ENCODE results near the gene SEC62. TPM values are rescaled to one million over a fixed set of nuclear protein-coding genes. Genes with fewer than 3 reads are reported as not detected.
A peak's percentile ranks its signal among the peaks of the same experiment; 100 is the strongest.

The SEC62 gene
- total and polyA plus RNA-seq, 9 donors, result 53.7 to 96.2 (median 70.7) TPM

- H3K36me3 ChIP-seq (ENCODE audit: control insufficient read depth, insufficient read depth, low read length), result no peaks in the 10 kb centered on the region
- peak overlapping the region; percentile 97 for H3K27ac ChIP-seq (ENCODE audit: low read length)
- H3K4me3 ChIP-seq (ENCODE audit: low read length), result peak overlapping the region; percentile 85
- WGBS (ENCODE audit: insufficient coverage), result 35% methylated on average over 7 of the region's 21 CpGs
- peaks cover 4% of the 10 kb centered on the region for H3K4me1 ChIP-seq (ENCODE audit: control insufficient read depth, insufficient read depth, low read length)
- H3K9me3 ChIP-seq (replicated peaks; ENCODE audit: control insufficient read depth, low read depth, low read length), result no peaks in the 10 kb centered on the region
- DNase-seq, result no peak
- no peaks in the 10 kb centered on the region for H3K27me3 ChIP-seq (ENCODE audit: control insufficient read depth, insufficient read depth, low read length)
Observed at GRCh38 chr3:169965562-169966427, 812 bp upstream of the SEC62 start.

GRCh38 chr3:169966951-169967915 is 626 bp downstream of the SEC62 start:
- Histone ChIP-seq H3K27me3 (ENCODE audit: control insufficient read depth, insufficient read depth, low read length) (no peaks in the 10 kb centered on the region), H3K4me1 (ENCODE audit: control insufficient read depth, insufficient read depth, low read length) (peaks cover 4% of the 10 kb centered on the region), H3K27ac (ENCODE audit: low read length) (peak overlapping the region; percentile 97), H3K36me3 (ENCODE audit: control insufficient read depth, insufficient read depth, low read length) (no peaks in the 10 kb centered on the region), H3K4me3 (ENCODE audit: low read length) (peak overlapping the region; percentile 85), H3K9me3 (replicated peaks; ENCODE audit: control insufficient read depth, low read depth, low read length) (no peaks in the 10 kb centered on the region)
- DNase-seq, result peak; percentile 74
- WGBS (ENCODE audit: insufficient coverage), result under 1% methylated on average over 17 of the region's 44 CpGs

- Histone ChIP-seq H3K27ac (ENCODE audit: low read length) (no peak overlapping the region), H3K27me3 (ENCODE audit: control insufficient read depth, insufficient read depth, low read length) (no peaks in the 10 kb centered on the region), H3K4me3 (ENCODE audit: low read length) (no peak overlapping the region), H3K9me3 (replicated peaks; ENCODE audit: control insufficient read depth, low read depth, low read length) (no peaks in the 10 kb centered on the region), H3K36me3 (ENCODE audit: control insufficient read depth, insufficient read depth, low read length) (peaks cover 2% of the 10 kb centered on the region), H3K4me1 (ENCODE audit: control insufficient read depth, insufficient read depth, low read length) (peaks cover 4% of the 10 kb centered on the region)
- DNase-seq, result no peak
- no CpG with 5 or more reads among the region's 2 CpGs for WGBS (ENCODE audit: insufficient coverage)
Observed at GRCh38 chr3:169968224-169968885, 1.7 kb downstream of the SEC62 start.

GRCh38 chr3:169969174-169970095 is 2.8 kb downstream of the SEC62 start:
- DNase-seq, result no peak
- H3K27ac ChIP-seq (ENCODE audit: low read length), result no peak overlapping the region
- no peak overlapping the region for H3K4me3 ChIP-seq (ENCODE audit: low read length)
- WGBS (ENCODE audit: insufficient coverage), result no CpG with 5 or more reads among the region's 5 CpGs
- no peaks in the 10 kb centered on the region for H3K9me3 ChIP-seq (replicated peaks; ENCODE audit: control insufficient read depth, low read depth, low read length)
- no peaks in the 10 kb centered on the region for H3K27me3 ChIP-seq (ENCODE audit: control insufficient read depth, insufficient read depth, low read length)
- peaks cover 3% of the 10 kb centered on the region for H3K36me3 ChIP-seq (ENCODE audit: control insufficient read depth, insufficient read depth, low read length)
- H3K4me1 ChIP-seq (ENCODE audit: control insufficient read depth, insufficient read depth, low read length), result peaks cover 4% of the 10 kb centered on the region

- WGBS (ENCODE audit: insufficient coverage), result no CpG with 5 or more reads among the region's 1 CpG
- Histone ChIP-seq H3K27me3 (ENCODE audit: control insufficient read depth, insufficient read depth, low read length) (no peaks in the 10 kb centered on the region), H3K36me3 (ENCODE audit: control insufficient read depth, insufficient read depth, low read length) (peaks cover 3% of the 10 kb centered on the region), H3K27ac (ENCODE audit: low read length) (no peak overlapping the region), H3K9me3 (replicated peaks; ENCODE audit: control insufficient read depth, low read depth, low read length) (no peaks in the 10 kb centered on the region), H3K4me1 (ENCODE audit: control insufficient read depth, insufficient read depth, low read length) (peaks cover 4% of the 10 kb centered on the region), H3K4me3 (ENCODE audit: low read length) (no peak overlapping the region)
- no peak for DNase-seq
Observed at GRCh38 chr3:169970847-169971246, 4.2 kb downstream of the SEC62 start.

- Histone ChIP-seq H3K4me3 (ENCODE audit: low read length) (no peak overlapping the region), H3K9me3 (replicated peaks; ENCODE audit: control insufficient read depth, low read depth, low read length) (no peaks in the 10 kb centered on the region), H3K36me3 (ENCODE audit: control insufficient read depth, insufficient read depth, low read length) (peaks cover 6% of the 10 kb centered on the region), H3K27ac (ENCODE audit: low read length) (no peak overlapping the region), H3K4me1 (ENCODE audit: control insufficient read depth, insufficient read depth, low read length) (no peaks in the 10 kb centered on the region), H3K27me3 (ENCODE audit: control insufficient read depth, insufficient read depth, low read length) (no peaks in the 10 kb centered on the region)
- no peak for DNase-seq
- no CpG with 5 or more reads among the region's 2 CpGs for WGBS (ENCODE audit: insufficient coverage)
Observed at GRCh38 chr3:169971522-169971921, 4.9 kb downstream of the SEC62 start.

GRCh38 chr3:169980055-169980454 is 13.4 kb downstream of the SEC62 start:
- H3K27ac ChIP-seq (ENCODE audit: low read length), result no peak overlapping the region
- no peak for DNase-seq
- H3K4me1 ChIP-seq (ENCODE audit: control insufficient read depth, insufficient read depth, low read length), result no peaks in the 10 kb centered on the region
- no CpG with 5 or more reads among the region's 2 CpGs for WGBS (ENCODE audit: insufficient coverage)
- H3K36me3 ChIP-seq (ENCODE audit: control insufficient read depth, insufficient read depth, low read length), result peaks cover 40% of the 10 kb centered on the region
- H3K4me3 ChIP-seq (ENCODE audit: low read length), result no peak overlapping the region
- no peaks in the 10 kb centered on the region for H3K9me3 ChIP-seq (replicated peaks; ENCODE audit: control insufficient read depth, low read depth, low read length)
- no peaks in the 10 kb centered on the region for H3K27me3 ChIP-seq (ENCODE audit: control insufficient read depth, insufficient read depth, low read length)

- Histone ChIP-seq H3K4me1 (ENCODE audit: control insufficient read depth, insufficient read depth, low read length) (no peaks in the 10 kb centered on the region), H3K27me3 (ENCODE audit: control insufficient read depth, insufficient read depth, low read length) (no peaks in the 10 kb centered on the region), H3K27ac (ENCODE audit: low read length) (no peak overlapping the region), H3K9me3 (replicated peaks; ENCODE audit: control insufficient read depth, low read depth, low read length) (no peaks in the 10 kb centered on the region), H3K36me3 (ENCODE audit: control insufficient read depth, insufficient read depth, low read length) (peaks cover 42% of the 10 kb centered on the region), H3K4me3 (ENCODE audit: low read length) (no peak overlapping the region)
- WGBS (ENCODE audit: insufficient coverage), result 86% methylated on average over 1 of the region's 3 CpGs
- DNase-seq, result no peak
Observed at GRCh38 chr3:169984292-169984691, 17.7 kb downstream of the SEC62 start.

- H3K4me1 ChIP-seq (ENCODE audit: control insufficient read depth, insufficient read depth, low read length), result no peaks in the 10 kb centered on the region
- H3K27me3 ChIP-seq (ENCODE audit: control insufficient read depth, insufficient read depth, low read length), result no peaks in the 10 kb centered on the region
- DNase-seq, result no peak
- H3K27ac ChIP-seq (ENCODE audit: low read length), result no peak overlapping the region
- WGBS (ENCODE audit: insufficient coverage), result no CpG with 5 or more reads among the region's 4 CpGs
- peaks cover 30% of the 10 kb centered on the region for H3K36me3 ChIP-seq (ENCODE audit: control insufficient read depth, insufficient read depth, low read length)
- H3K4me3 ChIP-seq (ENCODE audit: low read length), result no peak overlapping the region
- no peaks in the 10 kb centered on the region for H3K9me3 ChIP-seq (replicated peaks; ENCODE audit: control insufficient read depth, low read depth, low read length)
Observed at GRCh38 chr3:169990431-169990830, 23.8 kb downstream of the SEC62 start.
